HG02943 (cell line): ENCODE results near the gene SETDB1.
A peak's percentile ranks its signal among the peaks of the same experiment; 100 is the strongest.

Source experiments
- ATAC-seq: cut with Tn5 transposase; IDR thresholded peaks from one replicate; pipeline ENCODE4 v1.9.1; 2021; ENCODE audit warnings: mild to moderate bottlenecking, low read depth, moderate library complexity; ENCODE audit not compliant: unreplicated experiment

Gene SETDB1

DNA sequence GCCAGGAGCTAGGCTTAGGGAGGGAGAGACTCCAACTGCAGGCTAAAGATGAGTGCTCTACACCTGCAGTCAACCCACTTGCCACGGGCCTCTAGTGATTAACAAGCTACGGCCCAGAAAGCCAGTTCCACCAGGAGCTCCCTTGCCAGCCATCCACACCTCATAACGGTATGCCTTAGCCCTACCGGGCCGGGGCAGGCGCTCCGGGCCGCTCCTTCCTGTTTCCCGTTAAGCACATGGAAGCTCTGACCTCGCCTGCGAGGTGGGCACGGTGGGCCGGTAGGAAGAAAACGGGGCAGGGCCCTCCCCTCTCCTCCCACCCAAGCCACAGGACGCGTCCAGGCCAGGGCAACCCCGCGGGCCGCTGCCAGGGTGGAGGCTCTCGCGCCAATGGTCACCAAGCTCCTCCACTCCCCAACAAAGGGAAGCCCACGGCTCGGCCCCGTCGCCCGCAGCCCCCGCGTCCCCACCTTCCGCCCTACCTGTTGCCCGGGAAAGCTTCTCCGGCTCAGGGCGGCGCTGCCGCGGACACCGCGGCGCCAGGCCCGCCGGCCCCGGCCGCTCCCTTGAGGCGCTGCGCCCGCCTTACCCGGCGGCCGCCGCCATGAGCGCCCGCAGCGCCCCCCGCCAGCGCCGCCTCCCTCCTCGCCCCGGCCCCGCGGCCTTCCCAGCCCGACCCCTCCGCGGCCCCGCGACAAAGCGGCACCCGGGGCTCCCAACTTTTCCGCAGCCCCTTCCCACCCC lies 47.8 kb downstream of the SETDB1 start:
- peak; percentile 45 for ATAC-seq

GRCh38 chr1:150974580-150975478 lies 48.7 kb downstream of the SETDB1 start, which contains the start of gene CERS2:
TSS of gene CERS2 (minus strand) at chr1:150974835. CDS start at chr1:150969090, 5,745 bp downstream.
- ATAC-seq: peak; percentile 38

- ATAC-seq: no peak
Measured at GRCh38 chr1:150976401-150976821, 50.2 kb downstream of the SETDB1 start.

GRCh38 chr1:150976879-150977694 lies 50.9 kb downstream of the SETDB1 start:
- no peak for ATAC-seq

DNA sequence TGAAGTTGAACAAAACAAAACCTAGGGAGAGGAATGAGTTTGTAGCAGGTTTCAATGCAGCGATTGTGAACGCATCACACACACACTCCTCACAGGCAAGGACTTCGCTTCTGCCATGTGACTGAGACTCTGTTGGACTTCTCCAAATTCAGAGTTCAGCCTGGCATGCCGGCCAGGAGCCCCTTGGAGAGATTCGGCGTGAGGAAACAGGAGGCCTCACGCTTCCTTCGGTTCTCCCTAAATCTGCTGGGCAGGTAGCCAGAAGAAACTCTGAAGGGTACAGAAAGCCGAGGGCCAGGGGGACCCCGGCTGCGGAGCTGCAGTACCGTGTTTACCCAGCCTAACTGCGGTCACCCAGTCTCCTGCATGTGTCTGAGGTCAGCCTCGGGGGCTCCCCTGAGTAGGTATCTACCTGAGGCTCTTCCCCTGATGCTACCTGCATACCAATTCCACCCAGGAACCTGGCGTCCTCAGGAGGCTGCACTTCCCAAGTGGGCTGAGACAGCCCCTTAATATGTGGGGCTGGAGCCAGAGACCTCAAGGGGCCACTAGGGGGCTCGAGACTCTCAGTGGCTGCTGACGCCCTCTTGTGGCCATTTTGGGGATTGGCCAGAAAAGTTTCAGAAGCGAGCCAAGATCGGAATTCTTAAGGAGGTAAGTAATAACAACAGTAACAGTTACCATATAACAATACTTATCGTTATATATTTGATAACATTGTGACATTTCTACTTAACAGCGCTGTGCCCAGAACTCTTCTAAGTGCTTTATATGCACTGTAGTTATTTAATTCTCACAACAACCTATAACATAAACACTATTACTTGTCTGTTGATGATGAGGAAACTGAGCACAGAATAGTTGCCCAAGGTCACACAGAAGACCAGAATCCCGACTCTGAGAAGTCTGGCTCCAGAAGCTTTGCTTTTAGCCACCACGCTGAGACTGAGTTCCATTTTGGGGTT lies 53.2 kb downstream of the SETDB1 start:
- peak; percentile 48 for ATAC-seq

GRCh38 chr1:150981177-150981804 lies 55.1 kb downstream of the SETDB1 start:
- ATAC-seq: no peak

DNA sequence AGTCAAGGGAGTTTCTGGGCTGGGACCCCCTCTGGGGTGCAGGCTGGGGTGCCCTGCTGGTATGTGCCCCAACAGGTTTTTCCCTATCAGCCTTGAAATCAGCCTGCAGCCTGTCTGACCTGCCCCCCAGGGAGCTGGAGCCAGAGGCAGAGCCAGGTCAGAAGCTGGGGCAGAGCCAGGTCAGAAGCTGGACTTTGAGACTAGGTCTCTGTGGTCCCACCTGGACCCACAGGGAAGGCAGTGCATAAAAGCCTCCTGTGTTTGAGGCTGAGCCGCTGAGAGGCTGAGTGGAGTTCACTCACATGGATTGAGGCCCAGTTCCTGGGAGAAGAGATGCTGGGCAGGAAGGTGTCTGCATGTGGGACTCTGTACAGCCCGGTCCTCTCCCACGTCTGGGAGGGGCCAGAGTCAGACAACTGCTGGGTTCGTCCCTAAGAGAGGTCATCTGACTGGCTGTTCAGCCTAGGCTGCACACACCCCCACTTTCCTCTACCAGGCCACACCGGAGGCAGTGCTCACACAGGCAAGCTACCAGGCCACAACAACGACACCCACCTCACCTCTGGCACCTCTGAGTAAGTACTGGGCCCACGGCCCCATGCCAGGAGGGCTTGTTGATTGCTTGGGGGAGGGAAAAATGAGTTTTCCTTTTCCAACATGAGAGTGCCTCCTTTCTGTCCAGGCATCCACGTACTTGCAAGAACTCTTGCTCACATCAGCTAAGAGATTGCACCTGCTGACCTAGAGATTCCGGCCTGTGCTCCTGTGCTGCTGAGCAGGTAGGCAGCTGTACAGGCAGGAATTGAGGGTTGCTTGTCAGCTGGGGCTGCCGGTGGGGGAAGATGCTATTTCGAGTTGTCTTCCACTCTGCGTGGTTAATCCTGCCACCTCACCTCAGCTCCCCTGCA lies 55.9 kb downstream of the SETDB1 start, which contains the start of gene ANXA9:
Gene ANXA9, plus strand, starts transcription at position 488 of the 908 bp plus-strand sequence. CDS start 814 bp downstream, outside the sequence.
- ATAC-seq: no peak

DNA sequence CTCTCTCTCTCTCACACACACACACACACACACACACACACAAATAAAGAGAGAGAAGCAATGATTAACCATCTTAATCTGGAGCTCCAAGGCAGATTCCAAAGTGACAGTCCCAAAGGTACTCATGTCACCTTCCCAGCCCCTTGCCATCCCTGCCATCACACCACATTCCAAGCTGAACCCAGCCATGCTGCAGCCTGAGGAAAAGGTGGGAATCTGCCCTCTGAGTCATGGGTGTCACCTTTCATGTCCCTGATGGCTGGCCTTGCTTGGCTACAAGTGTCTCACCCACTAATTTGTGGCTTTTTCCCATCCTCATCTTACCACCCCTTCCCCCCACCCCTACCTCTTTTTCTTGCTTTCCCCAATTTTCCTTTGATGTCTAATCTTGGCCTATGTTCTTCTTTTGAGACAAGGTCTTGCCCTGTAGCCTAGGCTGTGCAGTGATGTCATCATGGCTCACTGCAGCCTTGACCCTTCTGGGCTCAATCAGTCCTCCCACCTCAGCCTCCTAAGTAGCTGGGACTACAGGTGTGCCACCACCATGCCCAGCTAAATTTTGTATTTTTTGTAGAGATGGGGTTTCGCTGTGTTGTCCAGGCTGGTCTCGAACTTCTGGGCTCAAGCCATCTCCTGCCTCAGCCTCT lies 59.1 kb downstream of the SETDB1 start:
- ATAC-seq: no peak

- ATAC-seq: no peak
Measured at GRCh38 chr1:150987924-150988323, 61.8 kb downstream of the SETDB1 start.

DNA sequence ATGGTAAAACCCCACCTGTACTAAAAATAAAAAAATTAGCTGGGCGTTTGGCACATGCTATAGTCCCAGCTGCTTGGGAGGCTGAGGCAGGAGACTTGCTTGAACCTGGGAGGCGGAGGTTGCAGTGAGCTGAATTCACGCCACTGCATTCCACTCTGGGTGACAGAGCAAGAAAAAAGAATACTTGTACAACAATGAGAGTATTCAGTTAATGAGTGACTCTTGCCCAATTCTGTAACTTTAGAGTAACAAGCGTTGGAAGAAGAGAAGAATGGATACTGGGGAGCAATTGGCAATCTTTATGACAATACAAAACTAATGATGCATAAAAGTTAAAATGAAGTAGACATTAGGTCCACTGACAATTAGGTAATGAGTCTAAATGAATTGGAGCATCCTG lies 66.5 kb downstream of the SETDB1 start:
- no peak for ATAC-seq

- no peak for ATAC-seq
Measured at GRCh38 chr1:150994248-150994647, 68.1 kb downstream of the SETDB1 start.

DNA sequence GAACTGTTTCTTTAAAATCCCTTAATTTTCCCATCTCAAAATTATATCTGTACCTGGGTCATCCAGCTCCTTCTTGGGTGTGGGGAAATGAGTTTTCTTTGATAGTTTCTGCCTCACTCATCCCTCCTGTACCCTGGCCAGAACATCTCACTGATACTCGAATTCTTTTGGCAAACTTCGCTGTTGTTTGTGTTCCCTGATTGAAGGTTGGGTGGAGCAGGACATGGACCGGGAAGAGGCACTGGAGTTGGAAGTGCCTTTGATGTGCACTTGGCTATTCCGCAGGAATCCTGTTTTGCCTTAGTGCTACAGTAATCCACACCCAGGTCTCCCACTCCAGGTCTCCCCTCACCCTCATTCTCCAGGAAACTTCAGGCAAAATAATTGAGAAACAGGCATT lies 69.3 kb downstream of the SETDB1 start:
- no peak for ATAC-seq

DNA sequence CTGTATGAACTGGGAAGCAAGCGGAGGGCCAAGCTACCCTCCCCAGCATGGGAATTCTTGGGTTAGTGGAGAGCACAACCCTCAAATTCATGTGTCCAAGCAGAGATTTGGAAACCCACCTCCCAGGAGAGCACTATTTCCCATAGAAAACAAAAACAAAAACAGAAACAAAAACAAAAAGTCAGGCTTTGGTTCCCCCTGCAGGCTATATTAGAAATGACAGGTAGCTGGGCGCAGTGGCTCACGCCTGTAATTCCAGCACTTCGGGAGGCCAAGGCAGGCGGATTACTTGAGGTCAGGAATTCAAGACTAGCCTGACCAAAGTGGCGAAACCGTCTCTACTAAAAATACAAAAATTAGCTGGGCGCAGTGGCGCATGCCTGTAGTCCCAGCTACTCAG lies 69.7 kb downstream of the SETDB1 start:
- ATAC-seq: no peak

GRCh38 chr1:150997126-150997872 lies 71.1 kb downstream of the SETDB1 start:
- no peak for ATAC-seq

DNA sequence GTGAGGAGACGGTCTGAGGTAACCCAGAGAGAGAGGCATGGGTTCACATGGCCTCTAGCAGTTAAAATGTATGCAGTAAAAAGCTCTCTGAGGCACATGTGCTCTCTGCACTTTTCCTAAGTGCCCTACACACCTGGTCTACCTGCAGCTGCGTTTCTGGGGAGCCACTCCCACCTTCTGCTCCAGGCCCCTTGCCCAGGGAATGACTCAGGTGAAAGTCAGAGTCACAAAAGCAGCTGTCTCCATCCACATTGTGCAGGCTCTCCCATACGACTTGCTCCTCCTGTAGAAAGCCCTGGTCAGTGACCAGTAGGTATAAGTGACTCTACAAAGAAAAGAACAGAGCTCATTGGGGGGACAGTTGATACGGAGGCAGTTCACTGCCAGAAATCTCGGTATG lies 71.8 kb downstream of the SETDB1 start:
- ATAC-seq: no peak

- no peak for ATAC-seq
Measured at GRCh38 chr1:150999051-150999674, 73.0 kb downstream of the SETDB1 start.
